ENCODE measurements around the gene GINS2. TPM values are rescaled to one million over a fixed set of nuclear protein-coding genes. Genes with fewer than 3 reads are reported as not detected.

The GINS2 gene
- total RNA-seq, 1 donor from 2014 or later: 0.88 TPM

DNA sequence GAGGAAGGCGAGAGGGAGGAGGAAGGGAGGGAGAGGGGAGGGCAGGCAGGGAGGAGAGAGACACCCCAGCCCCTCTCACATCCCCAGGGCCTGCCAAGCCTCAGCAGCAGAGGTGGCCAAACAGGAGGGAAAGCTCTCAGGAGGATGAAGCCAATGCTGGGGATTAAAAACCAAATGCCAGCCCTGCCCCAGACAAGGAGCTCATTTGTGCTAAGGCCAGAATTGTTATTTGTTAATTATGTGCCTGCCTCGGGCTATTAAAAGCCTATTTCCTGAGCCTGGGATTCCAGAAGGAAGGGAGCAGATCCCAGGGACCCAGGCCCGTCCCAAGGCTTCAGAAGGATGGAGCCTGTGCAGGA, 27.9 kb upstream of the GINS2 start:
- no peak for DNase-seq (ENCODE audit: low spot score)
- ATAC-seq: no peak

- DNase-seq (ENCODE audit: low spot score) (no peak), ATAC-seq (no peak)
These were observed 27.4 kb upstream of the GINS2 start for GRCh38 chr16:85716022-85716679.

- DNase-seq (ENCODE audit: low spot score): no peak
These were observed 26.6 kb upstream of the GINS2 start for GRCh38 chr16:85715169-85716021.

DNA sequence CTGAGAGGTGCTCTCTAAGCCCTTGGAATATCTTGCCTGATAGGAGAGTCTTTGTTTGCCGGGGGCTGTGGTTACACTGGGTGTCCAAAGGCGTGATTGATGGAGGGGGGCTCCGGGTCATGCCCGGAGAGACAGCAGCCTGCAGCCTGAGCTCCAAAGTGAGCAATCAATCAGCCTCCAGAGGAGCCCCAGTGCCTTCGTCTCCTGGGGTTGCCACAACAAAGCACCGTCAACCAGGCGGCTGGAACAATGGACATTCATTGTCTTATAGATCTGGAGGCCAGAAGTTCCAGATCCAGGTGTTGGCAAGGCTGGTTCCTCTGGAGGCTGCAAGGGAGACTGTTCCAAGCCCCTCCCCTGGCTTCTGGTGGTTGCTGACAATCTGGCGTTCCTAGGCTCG, 24.0 kb upstream of the GINS2 start:
- no peak for DNase-seq (ENCODE audit: low spot score)
- no peak for ATAC-seq

More at GRCh38 chr16:85715169-85716021, 26.6 kb upstream of the GINS2 start:
- ATAC-seq: no peak

- no peak for ATAC-seq
- no peak for DNase-seq (ENCODE audit: low spot score)
These were observed 23.3 kb upstream of the GINS2 start for GRCh38 chr16:85711982-85712587.

GRCh38 chr16:85710732-85711131, 22.0 kb upstream of the GINS2 start:
- no peak for DNase-seq (ENCODE audit: low spot score)
- ATAC-seq: no peak

GRCh38 chr16:85709766-85710585, 21.2 kb upstream of the GINS2 start:
- ATAC-seq (no peak), DNase-seq (ENCODE audit: low spot score) (no peak)

DNA sequence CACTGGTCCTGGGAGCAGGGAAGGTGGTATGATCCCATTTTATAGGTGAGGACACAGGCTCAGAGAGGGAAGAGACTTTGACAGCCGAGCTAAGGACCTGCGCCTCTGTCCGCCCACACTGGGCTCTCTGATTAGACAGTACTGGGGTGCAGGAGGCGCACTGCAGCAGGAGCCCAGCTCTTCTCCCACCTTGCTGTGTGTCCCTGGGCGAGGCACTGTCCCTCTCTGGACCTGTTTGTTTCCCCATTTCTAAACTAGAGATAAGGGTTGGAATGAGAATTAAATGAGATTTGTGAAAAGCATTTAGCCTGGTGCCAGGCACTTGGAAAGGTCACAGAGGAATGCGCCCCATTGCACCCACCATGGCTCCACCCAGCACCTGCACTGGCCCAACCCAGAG, 19.6 kb upstream of the GINS2 start:
- ATAC-seq: no peak

DNA sequence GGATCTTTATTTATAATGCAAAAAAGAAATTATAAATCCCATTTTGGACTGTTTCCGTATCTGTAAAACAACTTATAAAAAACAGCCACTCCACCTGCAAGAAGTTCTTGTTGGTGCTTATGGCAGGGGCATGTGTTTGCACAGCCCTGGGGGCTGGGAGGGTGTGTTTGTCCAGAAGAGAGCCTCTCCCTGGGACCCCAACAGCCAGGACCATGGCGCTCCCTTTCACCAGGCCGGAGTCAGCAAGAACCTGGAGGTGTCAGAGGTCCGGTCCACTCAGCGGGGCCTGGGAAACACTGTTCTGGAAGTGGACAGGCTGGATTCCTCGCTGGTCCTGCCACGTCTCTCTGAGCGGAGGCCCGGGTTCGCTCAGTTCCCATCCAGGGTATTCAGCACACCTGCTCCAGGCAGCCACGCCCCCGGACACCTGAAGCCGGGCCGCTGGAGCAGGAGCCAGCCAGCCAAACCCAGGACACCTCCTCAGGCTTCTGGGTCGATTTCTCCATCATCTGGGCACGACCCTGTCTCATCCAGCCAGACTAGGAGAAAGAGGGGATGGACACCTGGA, 18.9 kb upstream of the GINS2 start:
- ATAC-seq (no peak), DNase-seq (ENCODE audit: low spot score) (no peak)

More for the DNA sequence above, 19.6 kb upstream of the GINS2 start:
- no peak for DNase-seq (ENCODE audit: low spot score)

DNA sequence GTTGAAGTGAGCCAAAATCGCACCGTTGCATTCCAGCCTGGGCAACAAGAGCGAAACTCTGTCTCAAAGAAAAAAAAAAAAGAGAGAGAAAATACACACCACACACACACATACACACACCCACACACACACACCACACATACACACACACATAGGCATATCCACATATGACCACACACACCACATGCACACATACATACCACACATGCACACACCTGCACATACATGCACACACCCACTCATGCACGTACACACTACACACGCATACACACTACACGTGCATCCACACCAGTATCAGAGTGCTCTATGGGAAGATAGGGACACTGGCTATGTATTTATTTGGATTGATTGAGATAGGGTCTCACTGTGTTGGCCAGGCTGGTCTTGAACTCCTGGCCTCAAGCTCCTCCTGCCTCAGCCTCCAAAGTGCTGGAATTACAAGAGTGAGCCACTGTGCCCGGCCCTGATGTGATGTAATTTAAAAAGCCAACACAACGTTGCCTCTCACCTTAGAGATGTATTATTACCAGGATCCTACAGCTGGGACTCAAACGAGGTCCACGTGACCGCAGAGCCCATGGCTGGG, 17.8 kb upstream of the GINS2 start:
- DNase-seq (ENCODE audit: low spot score) (no peak), ATAC-seq (no peak)

DNA sequence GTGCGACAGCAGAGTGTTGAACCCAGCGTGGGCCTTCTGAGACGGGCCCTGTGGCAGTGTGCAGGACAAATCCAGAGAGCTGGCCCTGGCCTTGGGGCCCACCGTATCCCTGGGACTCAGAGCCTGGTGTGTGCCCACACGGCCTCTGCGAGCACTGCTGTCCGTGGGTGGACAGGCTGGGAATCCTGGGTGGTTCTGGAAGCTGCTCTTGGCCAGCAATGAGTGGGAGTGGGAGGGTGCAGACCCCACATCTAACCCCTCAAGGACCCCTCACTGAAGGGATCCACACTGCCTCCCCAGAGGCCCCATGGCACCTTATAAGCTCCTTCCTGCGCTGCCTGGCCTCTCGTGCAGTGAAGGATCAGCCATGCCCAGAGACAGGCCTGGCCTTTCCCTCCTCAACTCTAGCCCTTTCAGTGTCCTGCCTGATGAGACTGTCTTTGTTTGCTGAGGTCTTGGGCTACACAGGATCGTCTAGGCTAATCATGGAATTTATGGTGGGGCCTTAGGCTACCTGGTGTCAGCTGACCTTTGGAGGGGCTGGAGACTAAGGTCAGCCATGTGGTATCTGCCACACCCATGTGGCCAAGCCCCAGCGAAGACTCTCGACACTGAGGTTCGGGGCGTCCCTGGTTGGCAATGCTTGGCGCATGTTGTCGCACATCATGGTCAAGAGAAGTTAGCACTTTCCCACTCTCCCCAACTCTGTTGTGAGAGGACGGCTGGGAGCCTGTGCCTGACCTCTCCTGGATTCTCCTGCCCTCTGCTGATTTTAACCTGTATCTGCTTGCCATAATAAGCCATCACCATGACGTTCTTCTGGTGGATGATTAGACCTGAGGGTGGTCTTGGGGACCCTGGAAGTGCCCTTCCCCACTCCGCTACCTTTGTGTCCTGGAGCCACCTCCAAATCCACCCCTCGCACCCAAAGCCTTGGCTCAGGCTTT, 16.4 kb upstream of the GINS2 start:
- ATAC-seq (peak; percentile 79), DNase-seq (ENCODE audit: low spot score) (no peak)

- no peak for ATAC-seq
- no peak for DNase-seq (ENCODE audit: low spot score)
These were observed 15.3 kb upstream of the GINS2 start for GRCh38 chr16:85704011-85704410.

GRCh38 chr16:85699628-85700027, 10.9 kb upstream of the GINS2 start:
- ATAC-seq (no peak), DNase-seq (ENCODE audit: low spot score) (no peak)

DNA sequence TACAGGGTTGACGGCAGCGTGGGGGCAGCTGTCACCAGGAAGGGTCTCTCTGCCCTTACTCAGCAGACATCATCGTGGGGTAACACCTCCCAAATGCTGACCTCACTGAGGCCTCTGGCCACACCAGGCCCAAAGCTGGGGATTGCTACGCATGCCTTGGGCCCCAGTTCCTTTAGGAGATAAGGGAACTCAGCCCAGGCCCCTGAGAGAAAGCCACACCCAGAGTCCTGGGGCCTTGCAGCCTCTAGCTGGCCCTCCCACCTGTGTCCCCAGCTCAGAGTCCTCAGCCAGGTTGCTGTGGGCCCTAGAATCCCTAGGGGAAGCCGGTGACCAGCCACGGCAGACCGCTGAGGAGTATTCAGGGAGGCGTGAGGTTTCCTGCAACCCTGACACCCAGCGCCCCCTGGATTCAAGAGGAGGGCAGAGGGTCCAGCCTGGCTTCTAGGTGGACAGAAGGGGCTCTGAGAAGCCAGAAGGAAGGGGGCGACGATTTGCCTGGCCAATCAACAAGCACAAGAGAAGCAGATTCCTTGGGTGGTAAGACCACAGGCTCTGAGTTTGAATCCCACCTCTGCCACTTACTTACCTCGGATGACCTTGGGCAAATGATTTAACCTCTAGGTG, 10.3 kb upstream of the GINS2 start:
- no peak for ATAC-seq
- no peak for DNase-seq (ENCODE audit: low spot score)

GRCh38 chr16:85698459-85698891, 9.7 kb upstream of the GINS2 start:
- ATAC-seq (no peak), DNase-seq (ENCODE audit: low spot score) (no peak)

DNA sequence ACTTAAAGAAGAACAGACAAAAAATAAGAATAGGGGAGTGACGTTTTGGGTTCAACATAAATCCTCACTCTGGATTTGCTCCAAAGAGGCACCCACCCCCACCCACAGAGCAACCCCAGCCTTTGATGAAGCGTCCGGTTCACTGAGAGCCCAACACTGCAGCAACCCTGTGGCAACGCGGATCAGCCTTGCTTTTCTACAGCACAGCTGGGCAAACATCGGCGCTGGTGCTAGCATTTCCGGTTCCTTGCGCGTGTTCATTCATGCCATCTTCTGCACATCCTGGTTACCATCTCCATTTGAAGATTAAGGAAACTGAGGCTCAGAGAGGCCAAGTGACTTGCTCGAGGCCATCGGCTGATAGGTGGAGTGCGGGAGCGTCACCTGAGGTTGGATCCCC, 8.7 kb upstream of the GINS2 start:
- ATAC-seq: no peak
- DNase-seq (ENCODE audit: low spot score): no peak

DNA sequence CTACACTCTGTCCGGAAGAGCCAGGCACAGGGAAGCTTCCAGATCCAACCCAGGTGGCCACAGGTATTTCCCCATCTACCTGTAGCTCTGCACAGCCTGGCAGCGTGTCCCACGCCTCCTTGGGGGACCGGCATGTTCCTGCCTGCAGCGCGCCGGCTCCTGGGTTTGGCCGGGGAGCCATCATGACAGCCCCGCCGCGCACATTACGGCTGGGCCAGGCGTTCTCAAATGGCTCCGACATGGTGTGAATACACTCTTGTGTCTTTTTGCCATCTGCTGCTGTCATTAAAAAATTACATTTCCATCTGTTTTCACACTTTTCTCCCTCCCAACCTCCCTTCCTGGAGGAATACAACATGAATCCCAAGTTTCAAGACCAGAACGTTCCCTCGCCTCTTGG, 8.0 kb upstream of the GINS2 start:
- no peak for DNase-seq (ENCODE audit: low spot score)
- no peak for ATAC-seq

- DNase-seq (ENCODE audit: low spot score): no peak
These were observed 6.7 kb upstream of the GINS2 start for GRCh38 chr16:85695196-85696128.

More at GRCh38 chr16:85695196-85696128, 6.7 kb upstream of the GINS2 start:
- ATAC-seq: no peak

All from left lobe of liver (tissue), 2 donors.